HG02798 (cell line): ENCODE measurements around the gene OR10G2.
"Not testable (repeated sequence)": the region's sequence is repeated elsewhere in the genome, so short reads cannot be mapped to it uniquely, and the experiment has no call there.

ENCODE experiments used
- ATAC-seq: cut with Tn5 transposase; IDR thresholded peaks from one replicate; pipeline ENCODE4 v1.9.1; 2021; ENCODE audit warnings: mild to moderate bottlenecking; ENCODE audit not compliant: unreplicated experiment, poor library complexity

The OR10G2 gene

GRCh38 chr14:21634840-21635239, at the start of gene OR10G2:
Gene OR10G2 (minus strand): TSS chr14:21634940. CDS start chr14:21634842, 98 bp downstream.
- ATAC-seq: no peak

GRCh38 chr14:21680072-21680471, 45.3 kb upstream of the OR10G2 start:
- ATAC-seq: no peak

GRCh38 chr14:21675566-21675965, 40.8 kb upstream of the OR10G2 start:
- ATAC-seq: no peak

GRCh38 chr14:21673718-21674117, 39.0 kb upstream of the OR10G2 start, which contains the start of gene OR4E1:
Gene OR4E1 (minus strand): TSS chr14:21673818. CDS start chr14:21670935, 2,883 bp downstream.
- no peak for ATAC-seq

GRCh38 chr14:21672116-21672515, 37.4 kb upstream of the OR10G2 start:
- no peak for ATAC-seq

GRCh38 chr14:21671371-21671770, 36.6 kb upstream of the OR10G2 start:
- ATAC-seq: no peak

- ATAC-seq: no peak
These were observed 34.5 kb upstream of the OR10G2 start for GRCh38 chr14:21669284-21669683.

GRCh38 chr14:21668377-21668776, 33.6 kb upstream of the OR10G2 start:
- no peak for ATAC-seq

GRCh38 chr14:21656980-21657379, 22.2 kb upstream of the OR10G2 start:
- ATAC-seq: no peak

- no peak for ATAC-seq
These were observed 19.5 kb upstream of the OR10G2 start for GRCh38 chr14:21654215-21654614.

GRCh38 chr14:21653331-21653885, 18.7 kb upstream of the OR10G2 start, which contains the start of gene OR4E2:
Gene OR4E2 (plus strand): TSS chr14:21653835. CDS start chr14:21665083, 11,248 bp downstream.
- ATAC-seq: no peak

- ATAC-seq: no peak
These were observed 17.6 kb upstream of the OR10G2 start for GRCh38 chr14:21652209-21652808.

GRCh38 chr14:21647380-21647779, 12.6 kb upstream of the OR10G2 start:
- ATAC-seq: no peak

GRCh38 chr14:21643407-21643806, 8.7 kb upstream of the OR10G2 start:
- ATAC-seq: no peak

- no peak for ATAC-seq
These were observed 7.9 kb upstream of the OR10G2 start for GRCh38 chr14:21642683-21643082.

- ATAC-seq: no peak
These were observed 3.7 kb downstream of the OR10G2 start for GRCh38 chr14:21631084-21631483.

GRCh38 chr14:21630503-21630902, 4.2 kb downstream of the OR10G2 start:
- ATAC-seq: not testable (repeated sequence)

- no peak for ATAC-seq
These were observed 8.1 kb downstream of the OR10G2 start for GRCh38 chr14:21626491-21627230.

GRCh38 chr14:21617614-21618013, 17.1 kb downstream of the OR10G2 start:
- ATAC-seq: no peak

- no peak for ATAC-seq
These were observed 20.5 kb downstream of the OR10G2 start for GRCh38 chr14:21614240-21614639.

GRCh38 chr14:21612324-21612723, 22.4 kb downstream of the OR10G2 start:
- ATAC-seq: no peak
